IPS-18c (cell line): Measurements from ENCODE around the gene FHIT.
"Not testable (repeated sequence)": the region's sequence is repeated elsewhere in the genome, so short reads cannot be mapped to it uniquely, and the experiment has no call there.

Experiments used
- H3K4me3 ChIP-seq: 2 replicates; pipeline ENCODE4 v1.7.0; 2013; ENCODE audit warnings: low read depth, mild to moderate bottlenecking, low read length, moderate library complexity; ENCODE audit not compliant: insufficient read depth
- H3K9me3 ChIP-seq: one replicate; pipeline ENCODE4 v1.6.1; 2013; ENCODE audit warnings: mild to moderate bottlenecking, low read length, moderate library complexity; ENCODE audit not compliant: control insufficient read depth, insufficient read depth

FHIT gene

GRCh38 chr3:59957150-59957549 is 1294.1 kb downstream of the FHIT start:
- H3K4me3 ChIP-seq: no peak overlapping the region
- H3K9me3 ChIP-seq: no peaks in the 10 kb centered on the region

DNA sequence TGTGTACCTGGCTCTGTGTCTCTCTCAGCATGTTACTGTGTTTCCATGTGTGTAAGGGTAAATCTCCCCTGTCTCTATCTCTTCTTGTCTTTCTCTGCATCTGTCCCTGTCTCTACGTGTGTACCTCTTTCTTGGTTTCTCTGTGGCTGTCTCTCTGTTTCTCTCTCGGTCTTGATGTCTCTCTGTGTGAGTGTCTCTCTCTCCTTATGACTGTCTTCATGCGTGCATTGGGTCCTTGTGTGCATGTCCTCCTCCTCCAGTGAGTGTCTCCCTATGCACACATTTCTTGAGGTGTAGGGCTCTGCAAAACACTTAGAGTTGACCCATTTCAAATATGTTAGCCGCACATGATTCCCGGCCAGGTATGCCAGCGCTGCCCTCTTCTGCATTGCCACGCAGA is 1298.1 kb downstream of the FHIT start:
- Histone ChIP-seq H3K4me3 (no peak overlapping the region), H3K9me3 (no peaks in the 10 kb centered on the region)

DNA sequence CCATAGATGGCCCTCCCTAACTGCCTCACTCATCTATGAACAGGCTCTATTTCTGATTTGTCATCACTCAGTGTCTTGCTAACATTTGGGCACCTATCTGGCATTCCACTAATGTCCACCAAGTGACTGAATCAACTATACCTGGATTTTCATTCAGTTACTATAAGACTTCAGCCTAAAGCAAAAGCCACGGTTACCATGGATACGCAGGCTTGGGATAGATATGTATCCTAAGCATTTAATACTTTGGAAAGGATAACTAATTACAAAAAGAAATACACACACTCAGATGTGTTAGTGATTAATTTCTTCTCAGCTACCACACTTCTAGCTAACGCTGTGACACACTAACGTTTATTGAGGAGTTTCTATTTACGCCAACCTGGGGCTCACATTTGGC is 1301.9 kb downstream of the FHIT start:
- Histone ChIP-seq H3K4me3 (no peak overlapping the region), H3K9me3 (no peaks in the 10 kb centered on the region)

DNA sequence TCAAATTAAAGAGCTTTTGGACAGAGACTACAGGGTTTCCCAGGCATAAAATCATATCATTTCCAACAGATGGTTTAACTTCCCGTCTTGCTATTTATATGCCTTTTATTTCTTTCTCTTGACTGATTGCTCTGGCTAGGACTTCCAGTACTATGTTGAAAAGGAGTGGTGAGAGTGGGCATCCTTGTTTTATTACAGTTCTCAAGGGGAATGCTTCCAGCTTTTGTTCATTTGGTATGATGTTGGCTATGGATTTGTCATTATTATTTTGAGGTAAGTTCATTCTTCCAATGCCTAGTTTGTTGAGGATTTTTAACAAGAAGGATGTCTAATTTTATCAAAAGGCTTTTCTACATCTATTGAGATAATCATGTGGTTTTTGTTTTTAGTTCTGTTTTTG is 1304.9 kb downstream of the FHIT start:
- Histone ChIP-seq H3K4me3 (no peak overlapping the region), H3K9me3 (no peaks in the 10 kb centered on the region)

DNA sequence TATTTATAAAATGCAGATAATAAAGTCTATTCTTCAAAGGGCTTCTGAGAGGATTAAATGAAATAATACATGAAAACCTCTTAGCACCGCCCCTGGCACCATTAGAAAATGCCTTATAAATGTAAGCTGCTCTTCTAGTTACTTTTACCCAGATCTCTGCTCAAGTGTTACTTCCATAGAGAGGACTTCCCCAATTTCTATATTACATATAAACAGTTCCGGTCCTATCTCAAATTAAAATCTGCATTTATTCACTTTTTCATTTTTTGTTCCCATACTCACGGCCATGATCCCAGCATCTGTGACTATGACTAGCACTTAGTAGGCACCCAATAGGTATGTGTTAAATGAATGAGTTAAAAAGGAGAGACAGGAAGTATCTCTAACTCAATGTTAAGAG is 1310.5 kb downstream of the FHIT start:
- H3K9me3 ChIP-seq: peaks cover 2% of the 10 kb centered on the region
- H3K4me3 ChIP-seq: no peak overlapping the region

- Histone ChIP-seq H3K9me3 (peaks cover 2% of the 10 kb centered on the region), H3K4me3 (no peak overlapping the region)
Observed at GRCh38 chr3:59939826-59940426, 1311.3 kb downstream of the FHIT start.

- Histone ChIP-seq H3K4me3 (no peak overlapping the region), H3K9me3 (peaks cover 2% of the 10 kb centered on the region)
Observed at GRCh38 chr3:59938828-59939227, 1312.4 kb downstream of the FHIT start.

GRCh38 chr3:59937201-59937600 is 1314.1 kb downstream of the FHIT start:
- Histone ChIP-seq H3K4me3 (no peak overlapping the region), H3K9me3 (peaks cover 2% of the 10 kb centered on the region)

- peaks cover 2% of the 10 kb centered on the region for H3K9me3 ChIP-seq
- no peak overlapping the region for H3K4me3 ChIP-seq
Observed at GRCh38 chr3:59936472-59936871, 1314.8 kb downstream of the FHIT start.

GRCh38 chr3:59935025-59935424 is 1316.2 kb downstream of the FHIT start:
- peaks cover 2% of the 10 kb centered on the region for H3K9me3 ChIP-seq
- no peak overlapping the region for H3K4me3 ChIP-seq

- H3K9me3 ChIP-seq, H3K4me3 ChIP-seq: not testable (repeated sequence)
Observed at GRCh38 chr3:59934560-59934959, 1316.7 kb downstream of the FHIT start.

DNA sequence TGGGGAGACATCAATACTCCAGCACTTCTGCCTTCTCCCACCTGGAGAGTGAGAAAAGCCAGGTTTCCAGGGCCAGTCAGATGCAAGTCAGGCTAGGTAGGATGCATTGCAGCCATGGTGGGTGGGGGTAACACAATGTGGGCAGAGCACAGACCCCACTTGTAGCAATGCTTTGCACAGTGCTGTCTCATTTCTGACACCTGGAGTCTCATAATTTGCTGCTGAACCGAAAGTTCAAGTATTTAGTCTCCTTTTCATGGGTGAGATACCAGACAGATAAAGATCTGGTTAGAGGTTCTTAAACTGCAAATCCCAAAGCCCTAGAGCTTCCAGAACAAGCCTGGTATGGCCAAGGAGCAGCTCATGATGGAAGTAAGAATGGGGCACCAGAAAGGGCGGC is 1321.1 kb downstream of the FHIT start:
- Histone ChIP-seq H3K4me3 (no peak overlapping the region), H3K9me3 (no peaks in the 10 kb centered on the region)

GRCh38 chr3:59927056-59927455 is 1324.2 kb downstream of the FHIT start:
- no peak overlapping the region for H3K4me3 ChIP-seq
- H3K9me3 ChIP-seq: no peaks in the 10 kb centered on the region

- no peaks in the 10 kb centered on the region for H3K9me3 ChIP-seq
- H3K4me3 ChIP-seq: no peak overlapping the region
Observed at GRCh38 chr3:59925946-59926345, 1325.3 kb downstream of the FHIT start.

- no peak overlapping the region for H3K4me3 ChIP-seq
- H3K9me3 ChIP-seq: no peaks in the 10 kb centered on the region
Observed at GRCh38 chr3:59922192-59922591, 1329.1 kb downstream of the FHIT start.

GRCh38 chr3:59920822-59921221 is 1330.4 kb downstream of the FHIT start:
- Histone ChIP-seq H3K9me3 (no peaks in the 10 kb centered on the region), H3K4me3 (no peak overlapping the region)

- no peak overlapping the region for H3K4me3 ChIP-seq
- no peaks in the 10 kb centered on the region for H3K9me3 ChIP-seq
Observed at GRCh38 chr3:59919586-59919985, 1331.7 kb downstream of the FHIT start.

- Histone ChIP-seq H3K9me3 (no peaks in the 10 kb centered on the region), H3K4me3 (no peak overlapping the region)
Observed at GRCh38 chr3:59914251-59914650, 1337.0 kb downstream of the FHIT start.

DNA sequence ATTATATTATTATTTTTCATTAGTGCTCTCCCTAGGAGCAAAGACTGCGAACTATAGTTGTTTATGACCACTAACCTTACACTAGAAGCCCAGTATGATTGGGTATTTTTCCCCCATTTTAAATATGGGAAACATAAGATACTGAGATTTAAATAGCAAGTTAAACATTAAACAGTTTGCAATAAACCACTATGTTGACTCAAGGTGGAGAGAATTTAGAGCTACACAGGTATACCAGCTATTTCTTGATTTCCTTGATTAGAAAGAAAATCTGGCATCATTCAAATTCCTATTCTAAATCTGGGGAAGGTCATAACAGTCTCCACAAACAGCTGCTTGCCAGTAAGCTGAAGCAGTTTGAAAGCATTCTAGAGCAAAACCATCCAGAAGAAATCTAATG is 1337.6 kb downstream of the FHIT start:
- Histone ChIP-seq H3K9me3 (no peaks in the 10 kb centered on the region), H3K4me3 (no peak overlapping the region)
